IPS DF 4.7 (cell line): Measurements from ENCODE around the gene UPF1.

Source experiments
- DNase-seq: peaks from one replicate; pipeline ENCODE4 v3.0.0-alpha.2; 2013; ENCODE audit warnings: low spot score; ENCODE audit errors: extremely low read depth

The UPF1 gene

GRCh38 chr19:18831524-18832305 is at the start of gene UPF1:
UPF1 (plus strand) TSS chr19:18831959; CDS start chr19:18832210, 251 bp downstream.
- DNase-seq, result peak; percentile 64

DNA sequence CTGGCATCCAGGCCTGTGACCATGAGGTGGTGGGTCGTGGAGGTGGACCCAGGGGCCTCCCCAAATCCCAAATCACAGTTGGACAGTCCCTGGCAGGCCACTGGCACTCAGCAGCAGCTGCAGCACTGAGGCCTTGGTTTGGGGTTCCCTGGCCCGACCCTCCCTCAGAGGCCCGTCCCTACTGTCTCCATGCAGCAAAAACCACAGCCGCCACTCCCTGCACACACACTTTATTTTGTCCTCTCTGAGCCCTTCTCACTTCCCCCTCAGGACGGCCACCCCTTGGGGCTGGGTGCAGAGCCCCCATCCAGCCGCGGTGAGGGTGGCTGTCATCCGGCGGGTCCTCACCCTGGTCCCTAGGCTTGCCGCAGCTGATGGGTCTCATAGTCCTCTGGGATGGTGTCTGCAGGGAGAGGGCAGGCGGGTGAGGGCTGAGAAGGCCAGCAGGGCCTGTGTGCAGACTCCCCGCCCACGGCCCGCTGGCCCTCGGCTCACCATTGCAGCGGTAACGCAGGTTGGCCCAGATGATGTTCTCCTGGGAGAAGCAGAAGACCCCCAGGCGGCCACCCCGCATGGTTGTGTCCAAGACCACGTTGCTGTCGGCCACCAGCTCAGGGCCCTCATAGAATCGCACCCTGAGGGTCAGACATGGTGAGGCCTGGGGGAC is 49.1 kb upstream of the UPF1 start:
- DNase-seq, result no peak

DNA sequence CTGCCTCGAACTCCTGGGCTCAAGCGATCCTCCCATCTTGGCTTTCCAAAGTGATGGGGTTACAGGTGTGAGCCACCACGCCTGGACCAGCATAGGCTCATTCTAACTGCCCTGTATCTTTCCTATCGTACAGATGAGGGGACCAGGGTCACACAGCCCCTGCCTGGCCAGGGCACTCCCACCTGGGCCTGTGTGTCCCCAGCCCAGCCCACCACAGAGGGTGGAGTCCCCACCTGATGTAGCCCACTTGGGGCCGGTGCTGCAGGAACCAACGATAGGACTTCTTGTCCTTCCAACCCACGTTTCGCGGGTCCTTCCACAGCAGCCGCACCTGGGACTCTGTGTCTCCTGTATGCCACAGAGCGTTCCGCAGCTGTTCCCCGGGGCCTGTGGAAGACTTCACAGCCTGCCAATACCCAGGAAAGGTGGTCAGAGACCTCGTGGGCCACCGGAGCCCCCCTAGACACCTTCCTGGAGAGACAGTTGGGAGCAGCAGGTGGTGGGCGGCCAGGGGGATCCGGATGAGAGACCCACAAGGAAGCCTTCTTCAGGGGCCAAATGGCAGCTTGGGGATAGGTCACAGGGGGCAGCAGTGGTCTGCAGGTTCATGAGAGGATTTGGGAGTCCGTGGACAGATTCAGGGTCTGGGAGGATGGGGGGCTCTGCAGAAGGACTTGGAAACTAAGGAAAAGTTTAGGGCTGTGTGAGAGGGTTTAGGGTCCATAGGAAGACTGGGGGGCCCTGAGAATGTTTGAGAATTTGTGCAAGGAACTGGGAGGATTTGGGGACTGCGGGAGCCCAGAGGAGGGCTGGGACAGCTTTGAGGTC is 47.6 kb upstream of the UPF1 start:
- no peak for DNase-seq

DNA sequence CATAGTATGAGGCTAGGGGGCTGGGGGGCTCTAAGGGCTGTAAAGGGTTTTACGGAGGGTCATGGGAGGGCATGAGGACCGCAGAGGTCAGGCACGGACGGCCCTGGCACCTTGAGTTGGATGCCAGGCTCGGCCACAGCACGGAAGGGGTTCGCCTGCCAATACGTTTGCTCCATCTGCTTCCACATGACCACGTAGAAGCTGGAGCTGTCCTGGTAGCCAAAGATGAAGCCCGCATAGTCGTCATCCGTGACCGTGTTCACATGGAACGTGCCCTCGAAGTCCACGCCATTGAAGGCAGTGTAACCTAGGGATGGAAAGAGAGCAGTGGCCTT is 47.0 kb upstream of the UPF1 start:
- no peak for DNase-seq

GRCh38 chr19:18785179-18786124 is 46.3 kb upstream of the UPF1 start:
- no peak for DNase-seq

DNA sequence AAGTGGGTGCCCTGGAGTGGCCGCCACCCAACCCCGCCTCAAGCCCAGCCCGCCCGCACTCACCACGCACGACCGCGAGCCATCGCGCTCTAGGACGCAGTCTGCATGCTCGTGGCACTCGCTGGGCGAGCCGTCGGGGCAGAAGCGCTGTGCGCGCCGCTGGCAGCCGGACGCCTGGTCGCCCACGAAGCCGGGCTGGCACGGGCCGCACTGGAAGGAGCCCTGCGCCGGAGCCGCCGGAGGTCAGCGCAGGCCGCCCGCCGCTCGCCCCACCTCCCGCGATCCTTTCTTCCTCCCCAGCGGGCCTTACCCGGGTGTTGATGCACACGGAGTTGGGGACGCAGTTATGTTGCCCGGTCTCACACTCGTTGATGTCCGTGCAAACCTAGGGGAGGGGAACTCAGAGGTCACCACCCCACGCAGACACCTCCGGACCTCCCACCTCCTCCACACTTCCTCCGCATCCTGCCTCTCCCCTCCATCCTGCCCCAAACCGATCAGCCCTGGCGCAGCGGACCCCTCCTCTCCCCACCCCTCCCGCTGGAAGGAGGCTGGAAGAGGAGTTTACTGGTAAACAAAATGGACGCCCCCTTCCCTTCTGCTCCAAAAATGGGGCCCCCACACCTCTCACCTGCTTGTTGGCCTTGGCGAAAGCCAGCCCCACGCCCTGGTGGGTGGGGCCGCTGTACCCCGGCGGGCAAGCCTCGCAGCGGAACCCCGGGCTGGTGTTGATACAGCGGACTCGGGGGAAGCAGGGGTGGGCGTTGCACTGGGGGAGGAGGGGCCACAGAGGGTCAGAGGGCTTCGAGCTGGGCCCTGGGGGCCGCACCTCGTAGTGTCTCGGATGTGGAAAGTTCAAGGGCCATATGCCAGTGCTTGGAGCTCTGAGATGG is 43.0 kb upstream of the UPF1 start:
- no peak for DNase-seq

- DNase-seq, result no peak
These were observed 42.3 kb upstream of the UPF1 start for GRCh38 chr19:18789422-18789869.

DNA sequence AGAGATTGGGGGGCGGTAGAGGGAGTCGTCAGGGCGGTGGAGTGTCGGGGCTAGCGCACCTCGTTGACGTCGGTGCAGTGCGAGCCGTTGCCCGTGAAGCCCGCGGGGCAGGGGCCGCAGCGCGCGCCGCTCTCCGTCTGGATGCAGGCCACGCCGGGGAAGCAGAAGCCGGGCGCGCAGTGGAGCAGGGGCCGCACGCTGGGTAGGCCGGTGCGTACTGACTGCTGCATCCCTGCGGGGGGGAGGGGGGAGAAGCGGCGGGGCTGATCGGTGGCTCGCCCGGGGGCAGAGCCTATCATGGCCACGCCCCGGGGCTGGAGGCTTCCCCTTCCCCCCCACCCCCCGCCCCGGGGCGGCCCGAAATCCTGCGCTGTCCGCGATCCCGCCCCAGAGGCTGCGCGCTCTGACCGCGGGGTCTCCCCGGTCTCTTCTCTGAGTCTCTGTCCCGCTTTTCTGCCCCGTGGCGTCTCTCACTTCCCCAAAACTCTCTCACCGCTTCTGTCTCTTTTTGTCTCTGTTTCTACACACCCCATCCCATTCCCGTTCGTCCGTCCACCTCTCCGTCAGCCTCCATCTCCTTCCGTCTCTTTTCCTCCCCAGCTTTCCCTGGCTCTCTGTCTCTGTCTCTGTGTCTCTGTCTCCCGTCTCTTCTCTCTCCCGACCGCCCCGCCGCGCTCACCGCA is 41.7 kb upstream of the UPF1 start:
- no peak for DNase-seq

GRCh38 chr19:18790566-18791314 is 41.0 kb upstream of the UPF1 start, which contains the start of gene COMP:
COMP (minus strand) TSS chr19:18791305; CDS start chr19:18791269, 36 bp downstream.
- no peak for DNase-seq

DNA sequence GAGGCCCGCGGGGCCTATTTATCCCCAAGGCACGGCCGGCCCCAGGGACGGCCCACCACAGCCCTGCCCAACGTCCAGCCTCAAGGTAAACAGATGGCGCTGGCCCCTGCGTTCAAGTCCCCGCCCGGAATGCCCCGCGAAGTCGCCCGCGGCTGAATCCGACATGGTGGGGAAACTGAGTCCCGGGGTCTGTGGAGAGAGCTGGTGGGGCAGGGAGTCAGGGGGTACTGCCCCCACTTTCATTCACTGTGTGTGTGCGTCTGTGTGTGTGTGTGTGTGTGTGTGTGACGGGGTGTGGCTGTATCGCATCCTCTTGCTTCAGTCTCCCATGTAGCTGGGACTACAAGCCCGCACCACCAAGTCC is 40.5 kb upstream of the UPF1 start:
- DNase-seq, result no peak

- no peak for DNase-seq
These were observed 39.1 kb upstream of the UPF1 start for GRCh38 chr19:18792661-18793060.

- DNase-seq, result no peak
These were observed 38.4 kb upstream of the UPF1 start for GRCh38 chr19:18793144-18794028.

- no peak for DNase-seq
These were observed 37.8 kb upstream of the UPF1 start for GRCh38 chr19:18794029-18794313.

DNA sequence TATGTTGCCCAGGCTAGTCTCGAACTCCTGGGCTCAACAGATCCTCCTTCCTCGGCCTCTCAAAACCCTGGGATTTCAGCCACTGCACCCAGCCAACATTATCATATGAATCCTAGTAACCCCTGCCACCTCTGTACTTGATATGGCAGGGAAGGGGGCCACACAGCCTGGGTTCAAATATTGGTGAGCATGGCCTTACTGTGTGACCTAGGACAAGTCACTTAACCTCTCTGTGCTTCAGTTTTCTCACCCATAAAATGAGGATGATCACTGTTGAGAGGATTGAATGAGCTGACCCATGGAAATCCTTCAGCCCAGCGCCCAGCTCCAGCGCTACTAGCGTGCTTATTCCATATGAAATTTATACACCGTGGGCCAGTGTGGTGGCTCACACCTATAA is 37.1 kb upstream of the UPF1 start:
- no peak for DNase-seq

DNA sequence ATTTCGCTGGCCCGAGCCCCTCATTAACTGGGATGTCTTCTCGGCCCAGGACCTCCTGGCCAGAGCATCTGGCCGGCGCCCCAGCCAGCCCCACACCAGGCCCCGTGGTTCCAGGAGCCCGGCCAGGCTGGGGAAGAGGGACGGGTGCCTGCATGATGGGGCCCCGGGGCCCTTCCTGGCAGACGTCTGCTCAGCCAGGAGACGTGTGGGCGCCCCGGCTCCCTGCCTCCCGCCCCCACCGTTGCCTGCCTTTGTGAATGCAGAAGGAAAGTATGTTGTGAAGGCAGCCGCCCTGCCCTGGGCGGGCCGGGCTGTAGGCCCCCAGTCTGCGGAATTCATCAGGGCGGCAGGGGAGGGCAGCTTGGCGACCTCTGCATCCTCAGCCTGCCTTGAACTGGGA is 36.2 kb upstream of the UPF1 start:
- no peak for DNase-seq

DNA sequence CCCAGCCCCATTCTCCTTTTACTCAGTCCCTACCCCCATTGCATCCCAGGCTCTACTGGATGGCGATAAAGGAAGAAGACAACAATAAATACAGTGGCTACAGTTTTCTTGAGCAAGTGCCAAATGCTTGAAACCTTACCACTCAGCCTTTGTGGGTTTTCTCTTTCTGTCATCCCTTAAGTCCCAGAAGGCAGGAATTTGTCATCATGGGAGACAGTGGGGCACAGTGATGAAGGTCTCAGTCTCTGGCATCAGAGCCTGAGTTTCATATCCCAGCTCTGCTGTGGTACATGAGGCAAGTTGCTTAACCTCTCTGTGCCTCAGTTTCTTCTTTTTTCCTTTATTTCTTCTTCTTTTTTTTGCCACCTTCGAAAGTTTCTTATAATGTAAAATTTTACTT is 35.5 kb upstream of the UPF1 start:
- no peak for DNase-seq

GRCh38 chr19:18798384-18799352 is 33.1 kb upstream of the UPF1 start:
- no peak for DNase-seq
